RWPE2 (cell line): ENCODE measurements around the gene TMEM150B.
"Not testable (repeated sequence)": the region's sequence is repeated elsewhere in the genome, so short reads cannot be mapped to it uniquely, and the experiment has no call there.

Source experiments
- ATAC-seq: fragments of 200-7000 bp; cut with Tn5 transposase; 3 replicates; pipeline ENCODE4 v1.9.1; 2021; ENCODE audit warnings: low read depth
- DNase-seq: peaks from one replicate; pipeline ENCODE4 v3.0.0-alpha.2; 2020; ENCODE audit warnings: low spot score
- H3K27ac ChIP-seq: fragments of 450-650 bp; 2 replicates; pipeline ENCODE4 v1.5.1; 2017; ENCODE audit warnings: mild to moderate bottlenecking; ENCODE audit not compliant: poor library complexity, severe bottlenecking
- H3K27me3 ChIP-seq: fragments of 250-450 bp; sonication (Bioruptor Pico); 2 replicates; pipeline ENCODE4 v1.5.1; 2021; ENCODE audit warnings: mild to moderate bottlenecking, moderate library complexity; ENCODE audit not compliant: insufficient read depth, poor library complexity, severe bottlenecking
- H3K36me3 ChIP-seq: fragments of 250-450 bp; sonication (Bioruptor Pico); 2 replicates; pipeline ENCODE4 v1.5.1; 2020; ENCODE audit warnings: low read depth, mild to moderate bottlenecking, moderate library complexity
- H3K4me1 ChIP-seq: fragments of 250-450 bp; sonication (Bioruptor Pico); 2 replicates; pipeline ENCODE4 v1.5.1; 2021; ENCODE audit warnings: mild to moderate bottlenecking, moderate library complexity; ENCODE audit not compliant: insufficient read depth, poor library complexity, severe bottlenecking
- H3K4me3 ChIP-seq: fragments of 250-450 bp; sonication (Bioruptor Pico); 2 replicates; pipeline ENCODE4 v1.5.1; 2021; ENCODE audit warnings: mild to moderate bottlenecking, moderate library complexity; ENCODE audit not compliant: severe bottlenecking
- H3K9me3 ChIP-seq: fragments of 250-450 bp; sonication (Bioruptor Pico); 2 replicates; pipeline ENCODE4 v1.5.1; 2021; ENCODE audit warnings: mild to moderate bottlenecking, moderate library complexity; ENCODE audit not compliant: severe bottlenecking
- TF ChIP-seq, protein P1 (sequence below): fragments of 450-650 bp; IDR thresholded peaks from one replicate; pipeline ENCODE4 v1.5.1; 2017; ENCODE audit warnings: mild to moderate bottlenecking, moderate library complexity; ENCODE audit not compliant: poor library complexity, severe bottlenecking

The TMEM150B gene

GRCh38 chr19:55339889-55340783 is 15.0 kb upstream of the TMEM150B start:
- Histone ChIP-seq H3K9me3 (no peaks in the 10 kb centered on the region), H3K27me3 (no peaks in the 10 kb centered on the region), H3K4me1 (peaks cover 28% of the 10 kb centered on the region), H3K4me3 (peak overlapping the region; percentile 50), H3K27ac (peak overlapping the region; percentile 80), H3K36me3 (peaks cover 13% of the 10 kb centered on the region; the same call in 1 of the 2 replicates)
- TF ChIP-seq, protein P1, sequence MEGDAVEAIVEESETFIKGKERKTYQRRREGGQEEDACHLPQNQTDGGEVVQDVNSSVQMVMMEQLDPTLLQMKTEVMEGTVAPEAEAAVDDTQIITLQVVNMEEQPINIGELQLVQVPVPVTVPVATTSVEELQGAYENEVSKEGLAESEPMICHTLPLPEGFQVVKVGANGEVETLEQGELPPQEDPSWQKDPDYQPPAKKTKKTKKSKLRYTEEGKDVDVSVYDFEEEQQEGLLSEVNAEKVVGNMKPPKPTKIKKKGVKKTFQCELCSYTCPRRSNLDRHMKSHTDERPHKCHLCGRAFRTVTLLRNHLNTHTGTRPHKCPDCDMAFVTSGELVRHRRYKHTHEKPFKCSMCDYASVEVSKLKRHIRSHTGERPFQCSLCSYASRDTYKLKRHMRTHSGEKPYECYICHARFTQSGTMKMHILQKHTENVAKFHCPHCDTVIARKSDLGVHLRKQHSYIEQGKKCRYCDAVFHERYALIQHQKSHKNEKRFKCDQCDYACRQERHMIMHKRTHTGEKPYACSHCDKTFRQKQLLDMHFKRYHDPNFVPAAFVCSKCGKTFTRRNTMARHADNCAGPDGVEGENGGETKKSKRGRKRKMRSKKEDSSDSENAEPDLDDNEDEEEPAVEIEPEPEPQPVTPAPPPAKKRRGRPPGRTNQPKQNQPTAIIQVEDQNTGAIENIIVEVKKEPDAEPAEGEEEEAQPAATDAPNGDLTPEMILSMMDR: no peak
- no peak for DNase-seq
- ATAC-seq: no peak

DNA sequence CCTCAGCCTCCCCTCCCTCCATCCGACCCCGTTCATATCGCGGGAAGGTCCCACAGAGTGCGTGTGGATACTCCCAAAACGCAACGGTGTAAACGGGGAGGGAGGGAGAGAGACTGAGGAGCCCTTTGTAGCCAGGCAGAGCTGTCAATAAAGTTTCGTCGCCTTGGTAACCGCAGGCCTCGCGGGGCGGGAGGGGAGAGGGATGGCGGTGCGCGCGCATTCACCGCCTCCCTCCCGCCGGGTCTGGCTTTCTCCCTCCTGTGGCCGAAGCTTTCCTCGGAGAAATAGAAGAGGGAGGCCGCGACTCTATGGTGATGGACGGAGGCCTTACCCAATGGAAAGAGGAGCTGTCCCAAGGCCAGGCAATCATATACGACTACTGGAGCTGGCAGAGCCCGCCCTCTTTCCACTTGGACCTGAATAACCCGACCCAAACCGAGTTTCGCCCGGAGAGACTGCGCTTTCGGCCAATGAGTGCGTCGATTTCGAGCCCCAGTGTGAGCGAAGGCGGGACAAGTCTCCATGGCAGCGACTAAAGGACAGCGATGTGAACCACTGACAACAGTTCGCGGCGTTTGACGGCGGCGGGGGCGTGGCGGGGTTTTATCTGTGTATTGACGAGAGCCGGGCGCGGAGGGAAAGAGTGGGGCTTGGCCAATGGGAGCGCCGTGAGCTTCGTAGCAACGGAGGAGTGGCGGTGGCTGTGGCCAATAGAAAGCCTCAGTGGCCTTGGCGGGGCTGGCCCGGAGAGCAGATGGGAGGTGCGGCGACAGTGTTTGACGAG is 14.2 kb upstream of the TMEM150B start, which contains the start of gene KMT5C:
TSS of gene KMT5C (plus strand) at position 772 of the 784 bp plus-strand sequence. CDS start 2,061 bp downstream, outside the sequence.
- ATAC-seq (peak; percentile 83), DNase-seq (peak; percentile 100)
- H3K4me3 ChIP-seq: peak within 1 kb of the TSS; percentile 50
- no peaks in the 10 kb centered on the region for H3K9me3 ChIP-seq
- H3K27me3 ChIP-seq: no peaks in the 10 kb centered on the region
- TF ChIP-seq, protein P1: peak; percentile 11
- H3K36me3 ChIP-seq: peaks cover 13% of the 10 kb centered on the region; the same call in 1 of the 2 replicates
- peaks cover 19% of the 10 kb centered on the region for H3K4me1 ChIP-seq
- H3K27ac ChIP-seq: peak within 1 kb of the TSS; percentile 80

- TF ChIP-seq, protein P1: no peak
- DNase-seq: peak; percentile 82
- H3K27me3 ChIP-seq: no peaks in the 10 kb centered on the region
- no peaks in the 10 kb centered on the region for H3K36me3 ChIP-seq
- H3K4me3 ChIP-seq: no peak overlapping the region
- ATAC-seq: peak; percentile 3; the same call in 1 of the 3 replicates
- H3K27ac ChIP-seq: peak overlapping the region; percentile 39
- H3K4me1 ChIP-seq: peaks cover 14% of the 10 kb centered on the region
- H3K9me3 ChIP-seq: no peaks in the 10 kb centered on the region
Observed at GRCh38 chr19:55336101-55336500, 11.0 kb upstream of the TMEM150B start.

DNA sequence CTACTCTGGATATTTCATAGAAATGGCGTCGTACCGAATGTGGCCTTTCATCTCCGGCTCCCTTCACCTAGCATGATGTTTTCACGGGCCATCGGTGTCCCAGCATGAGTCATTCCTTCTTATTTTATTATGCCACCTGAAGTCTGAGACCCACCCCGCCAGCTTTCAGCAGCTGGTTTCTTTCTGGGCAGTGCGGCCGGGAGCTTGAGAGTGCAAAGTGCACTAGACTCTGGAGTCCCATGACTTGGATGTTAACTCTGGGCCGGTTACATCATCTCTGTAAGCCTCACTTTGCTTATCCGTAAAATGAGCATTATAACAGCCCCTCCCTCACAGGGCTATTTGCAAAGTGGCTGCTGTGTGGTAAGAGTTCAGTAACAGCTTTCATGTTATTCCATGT is 8.7 kb upstream of the TMEM150B start:
- Histone ChIP-seq H3K4me1 (peaks cover 14% of the 10 kb centered on the region), H3K36me3 (no peaks in the 10 kb centered on the region), H3K9me3 (no peaks in the 10 kb centered on the region), H3K27ac (no peak overlapping the region), H3K4me3 (no peak overlapping the region), H3K27me3 (no peaks in the 10 kb centered on the region)
- DNase-seq (no peak), ATAC-seq (no peak)
- TF ChIP-seq, protein P1: no peak

GRCh38 chr19:55329791-55330190 is 4.7 kb upstream of the TMEM150B start:
- peak; percentile 35; the same call in 1 of the 3 replicates for ATAC-seq
- not testable (repeated sequence) for H3K9me3 ChIP-seq, DNase-seq, H3K36me3 ChIP-seq, H3K4me1 ChIP-seq, H3K27me3 ChIP-seq, H3K4me3 ChIP-seq, H3K27ac ChIP-seq

GRCh38 chr19:55328774-55329318 is 3.7 kb upstream of the TMEM150B start:
- DNase-seq, H3K9me3 ChIP-seq, ATAC-seq, H3K27me3 ChIP-seq, H3K36me3 ChIP-seq, H3K4me1 ChIP-seq, H3K27ac ChIP-seq, H3K4me3 ChIP-seq: not testable (repeated sequence)
